GM12892 (cell line): ENCODE data around the gene MYO1H.

Experiments
- POLR2A ChIP-seq: IDR thresholded peaks from 2 replicates; pipeline ENCODE4 v1.6.1; 2011; ENCODE audit warnings: low read depth, low read length, control low read depth
- POLR2AphosphoS5 ChIP-seq: IDR thresholded peaks from 2 replicates; pipeline ENCODE4 v1.6.1; 2011; ENCODE audit warnings: low read depth, low read length, control low read depth

DNA sequence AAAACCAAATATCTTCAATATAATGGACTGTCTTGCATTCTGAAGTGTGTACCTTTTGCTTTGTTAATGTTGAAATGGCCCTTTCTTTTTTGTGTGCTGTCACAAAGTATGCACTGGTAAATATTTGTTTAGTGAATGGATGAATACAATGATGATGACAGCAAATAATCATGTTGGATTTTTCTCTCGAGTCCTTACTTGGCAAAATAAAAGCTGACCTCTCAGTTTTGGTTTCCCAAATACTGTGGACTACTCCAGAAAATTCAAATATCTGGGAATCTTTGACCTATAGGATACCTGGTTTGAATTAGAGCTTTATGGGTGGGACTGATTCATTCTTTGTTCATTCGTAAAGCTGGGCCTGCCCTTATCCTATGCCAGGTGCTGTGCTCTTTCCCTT, 135.2 kb downstream of the MYO1H start:
- TF ChIP-seq POLR2A: no peak
- no peak for TF ChIP-seq POLR2AphosphoS5
